GM18909 (cell line): ENCODE data around the gene GRID2.
"Not testable (repeated sequence)": the region's sequence is repeated elsewhere in the genome, so short reads cannot be mapped to it uniquely, and the experiment has no call there.

Source experiments
- ATAC-seq: cut with Tn5 transposase; IDR thresholded peaks from one replicate; pipeline ENCODE4 v1.9.1; 2021; ENCODE audit warnings: mild to moderate bottlenecking; ENCODE audit not compliant: unreplicated experiment, poor library complexity

The GRID2 gene

DNA sequence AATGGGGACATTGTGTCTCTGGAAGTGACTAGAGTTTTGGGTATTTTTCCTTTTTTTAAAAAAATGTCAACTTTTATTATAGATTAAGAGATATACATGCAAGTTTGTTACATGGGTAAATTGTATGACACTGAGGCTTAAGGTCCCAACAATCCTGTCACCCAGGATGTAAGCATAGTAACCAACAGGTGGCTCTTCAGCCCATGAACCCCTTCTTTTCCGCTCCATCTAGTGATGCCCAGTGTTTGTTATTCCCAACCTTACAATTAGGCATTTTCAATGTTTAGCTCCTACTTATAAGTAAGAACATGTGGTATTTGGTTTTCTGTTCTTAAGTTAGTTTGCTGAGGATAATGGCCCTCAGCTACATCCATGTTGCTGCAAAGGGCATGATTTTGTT lies 102.7 kb downstream of the GRID2 start:
- ATAC-seq, result no peak

DNA sequence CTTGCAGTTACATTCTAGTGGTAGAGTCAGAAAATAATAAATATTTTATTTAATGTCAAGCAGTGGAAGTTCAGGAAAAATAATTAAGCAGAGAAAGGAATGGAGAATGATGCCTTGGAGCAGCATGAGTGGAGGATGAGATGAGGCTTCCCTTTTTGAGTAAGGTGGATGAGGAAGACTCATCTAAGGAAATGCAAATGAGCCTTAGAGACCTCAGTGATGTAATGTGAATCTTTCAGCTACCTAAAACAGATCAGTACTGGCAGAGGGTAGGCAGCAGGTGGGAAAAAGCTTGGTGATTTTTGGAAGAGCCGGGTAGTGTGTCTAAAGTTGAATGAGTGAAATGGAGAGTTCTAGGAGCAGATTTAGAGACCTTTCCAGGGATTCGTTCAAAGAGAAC lies 118.2 kb downstream of the GRID2 start:
- ATAC-seq, result peak; percentile 58

DNA sequence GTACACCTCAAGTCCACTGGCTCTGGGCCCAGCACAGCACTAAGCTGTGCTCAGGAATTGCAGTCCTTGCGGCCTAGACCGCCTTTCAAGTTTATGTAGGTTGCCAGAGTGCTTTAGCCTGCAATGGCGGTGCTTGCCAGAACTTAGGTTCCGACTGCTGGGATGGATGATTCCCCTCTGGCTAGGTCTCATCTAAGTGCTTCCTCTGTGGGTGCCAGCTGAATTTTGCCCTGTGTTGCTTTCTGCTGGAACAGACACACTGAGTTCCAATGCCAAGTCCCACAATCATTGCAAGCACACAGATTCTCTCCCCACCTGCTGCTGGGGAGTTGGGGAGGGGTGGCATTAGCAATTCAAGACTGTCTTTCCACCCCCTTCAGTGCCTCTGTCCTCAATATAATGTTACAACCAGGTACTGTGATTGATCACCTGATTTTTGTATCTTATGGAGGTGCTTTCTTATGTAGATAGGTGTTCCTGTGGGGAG lies 129.5 kb downstream of the GRID2 start:
- ATAC-seq, result no peak

DNA sequence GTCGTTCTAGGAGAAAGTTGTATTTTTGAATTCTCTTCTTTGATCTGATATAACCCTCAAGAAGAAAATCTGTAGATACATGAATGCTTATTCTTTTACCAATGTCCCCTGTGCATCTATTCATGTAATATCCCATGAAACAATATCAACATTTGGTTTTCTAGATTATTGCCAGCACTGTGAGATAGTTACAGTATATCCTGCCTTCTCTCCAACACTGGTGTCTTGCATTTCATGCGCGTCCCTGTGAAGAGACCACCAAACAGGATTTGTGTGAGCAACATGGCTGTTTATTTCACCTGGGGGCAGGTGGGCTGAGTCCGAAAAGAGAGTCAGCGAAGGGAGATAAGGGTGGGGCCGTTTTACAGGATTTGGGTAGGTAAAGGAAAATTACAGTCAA lies 135.0 kb downstream of the GRID2 start:
- not testable (repeated sequence) for ATAC-seq

DNA sequence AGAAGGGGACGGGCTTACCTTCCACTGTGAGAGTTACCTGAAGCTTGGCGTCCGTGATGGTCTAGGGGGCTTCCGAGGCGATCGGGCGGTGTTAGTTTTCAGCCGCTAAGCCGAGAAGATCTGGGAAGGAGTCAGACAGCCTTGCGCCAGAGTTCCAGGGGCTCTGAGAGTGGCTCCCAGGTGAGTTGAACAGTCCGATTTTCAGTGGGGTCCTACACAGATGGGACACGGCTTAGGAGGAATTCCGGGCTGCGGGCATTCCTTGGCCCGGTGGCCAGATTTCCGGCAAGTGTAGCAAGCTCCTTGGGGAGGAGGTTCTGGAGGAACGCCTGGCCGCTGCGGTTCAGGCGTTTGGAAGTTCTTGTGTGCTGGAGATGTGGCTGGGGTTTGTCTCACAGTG lies 138.4 kb downstream of the GRID2 start:
- ATAC-seq, result not testable (repeated sequence)

DNA sequence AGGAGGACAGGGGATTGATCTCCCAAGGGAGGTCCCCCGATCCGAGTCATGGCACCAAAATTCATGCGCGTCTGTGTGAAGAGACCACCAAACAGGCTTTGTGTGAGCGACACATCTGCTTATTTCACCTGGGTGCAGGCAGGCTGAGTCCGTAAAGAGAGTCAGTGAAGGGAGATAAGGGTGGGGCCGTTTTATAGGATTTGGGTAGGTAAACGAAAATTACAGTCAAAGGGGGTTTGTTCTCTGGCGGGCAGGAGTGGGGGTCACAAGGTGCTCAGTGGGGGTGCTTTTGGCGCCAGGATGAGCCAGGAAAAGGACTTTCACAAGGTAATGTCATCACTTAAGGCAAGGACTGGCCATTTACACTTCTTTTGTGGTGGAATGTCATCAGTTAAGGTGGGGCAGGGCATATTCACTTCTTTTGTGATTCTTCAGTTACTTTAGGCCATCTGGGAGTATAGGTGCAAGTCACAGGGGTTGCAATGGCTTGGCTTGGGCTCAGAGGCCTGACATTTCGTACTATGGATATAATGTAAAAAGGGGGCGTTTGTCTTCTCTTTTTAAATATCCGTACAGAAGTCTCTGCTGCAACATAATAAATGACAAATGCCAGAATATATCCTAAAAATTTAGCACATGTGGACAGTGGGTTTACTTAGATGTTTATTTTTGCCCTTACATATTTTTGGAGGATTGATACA lies 140.5 kb downstream of the GRID2 start:
- ATAC-seq, result not testable (repeated sequence)

DNA sequence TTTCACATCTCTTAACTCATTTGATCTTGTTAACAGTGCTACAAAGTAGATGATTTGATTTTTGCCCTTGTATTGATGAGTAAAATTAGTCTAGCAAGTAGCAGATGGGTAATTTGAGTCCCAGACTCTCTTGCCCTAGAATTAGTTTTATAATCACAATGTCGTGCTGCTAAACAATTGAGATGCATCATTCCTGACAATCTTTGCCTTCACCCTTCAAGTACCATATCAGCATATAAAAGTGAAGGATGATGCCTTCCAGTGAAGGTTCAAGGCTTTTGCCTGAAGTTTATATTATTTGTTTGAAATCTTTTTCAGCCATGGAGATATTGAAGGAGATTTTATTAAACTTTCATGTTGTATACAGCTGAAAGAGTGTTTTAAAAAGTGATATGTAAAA lies 141.4 kb downstream of the GRID2 start:
- no peak for ATAC-seq

DNA sequence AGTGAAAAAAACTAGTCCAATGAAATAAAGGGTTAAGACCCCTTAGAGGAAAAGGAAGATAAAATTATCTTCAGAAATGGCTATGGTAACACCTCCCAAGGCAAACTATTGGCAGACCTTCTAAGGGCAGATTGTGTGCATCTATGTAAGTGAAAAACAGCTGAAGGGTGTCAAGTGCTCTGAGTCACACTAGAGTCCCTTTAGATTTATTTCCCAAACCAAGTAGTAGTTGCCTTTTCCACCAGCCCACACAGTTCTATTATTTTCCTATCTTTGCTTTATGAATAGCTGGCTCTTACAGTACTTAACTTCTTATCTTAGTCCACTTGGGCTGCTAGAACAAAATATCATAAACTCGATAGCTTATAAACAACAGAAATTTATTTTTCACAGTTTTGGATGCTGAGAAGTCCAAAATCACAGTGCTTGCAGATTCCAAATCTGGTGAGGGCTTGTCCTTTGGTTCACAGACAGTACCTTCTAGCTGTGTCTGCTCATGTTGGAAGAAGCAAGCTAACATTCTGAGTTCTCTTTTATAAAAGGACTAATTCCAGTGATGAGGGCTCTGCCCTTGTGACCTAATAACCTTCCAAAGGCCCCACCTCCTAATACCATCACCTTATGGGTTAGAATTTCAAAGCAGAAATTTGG lies 143.6 kb downstream of the GRID2 start:
- ATAC-seq, result no peak

DNA sequence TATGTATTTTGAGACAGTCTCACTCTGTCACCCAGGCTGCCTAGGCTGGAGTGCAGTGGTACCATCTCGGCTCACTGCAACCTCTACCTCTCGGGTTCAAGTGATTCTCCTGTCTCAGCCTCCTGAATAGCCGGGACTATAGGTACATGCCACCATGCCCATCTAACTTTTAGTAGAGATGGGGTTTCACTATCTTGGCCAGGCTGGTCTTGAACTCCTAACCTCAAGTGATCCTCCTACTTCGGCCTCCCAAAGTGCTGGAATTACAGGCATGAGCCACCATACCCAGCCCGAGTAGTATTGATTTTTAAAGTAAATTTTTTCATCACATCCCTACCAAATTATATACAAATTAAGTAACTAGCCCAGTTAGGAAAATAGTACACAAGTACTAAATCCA lies 144.4 kb downstream of the GRID2 start:
- ATAC-seq, result not testable (repeated sequence)

DNA sequence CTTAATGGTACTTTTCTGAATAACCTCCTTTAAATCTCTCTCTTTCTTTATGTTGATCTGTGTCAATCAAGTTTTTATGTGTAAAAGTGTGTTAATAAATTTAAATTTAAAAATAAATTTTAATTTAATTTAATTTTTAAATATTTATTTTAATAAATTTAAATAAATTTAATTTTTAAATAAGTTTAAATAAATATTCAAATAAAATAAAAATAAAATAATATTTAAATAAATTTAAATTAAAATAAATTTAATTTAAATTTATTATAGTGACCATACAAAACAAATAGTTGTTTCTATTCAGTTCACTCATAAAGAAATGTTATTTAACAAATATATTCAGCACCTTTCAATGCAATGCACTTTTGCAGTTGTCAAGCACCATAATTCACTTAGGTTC lies 146.9 kb downstream of the GRID2 start:
- no peak for ATAC-seq

DNA sequence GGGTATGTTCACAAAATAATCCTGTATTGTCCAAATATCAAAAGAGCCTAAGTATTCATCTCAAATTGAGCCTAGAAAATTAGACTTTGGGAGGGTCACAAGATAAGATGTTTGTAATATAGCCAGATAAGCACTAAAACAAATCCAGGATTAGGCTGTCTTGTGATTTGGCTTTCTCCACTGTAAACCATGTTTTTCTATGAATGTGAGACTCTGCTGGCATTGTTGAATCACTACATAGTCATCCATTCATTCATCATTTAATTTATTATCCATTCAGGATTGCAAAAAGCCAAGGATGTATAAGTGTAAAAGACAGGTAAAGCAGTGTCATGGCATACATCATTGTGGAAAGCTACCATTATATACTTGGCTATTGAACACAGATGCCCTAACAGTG lies 148.0 kb downstream of the GRID2 start:
- no peak for ATAC-seq

DNA sequence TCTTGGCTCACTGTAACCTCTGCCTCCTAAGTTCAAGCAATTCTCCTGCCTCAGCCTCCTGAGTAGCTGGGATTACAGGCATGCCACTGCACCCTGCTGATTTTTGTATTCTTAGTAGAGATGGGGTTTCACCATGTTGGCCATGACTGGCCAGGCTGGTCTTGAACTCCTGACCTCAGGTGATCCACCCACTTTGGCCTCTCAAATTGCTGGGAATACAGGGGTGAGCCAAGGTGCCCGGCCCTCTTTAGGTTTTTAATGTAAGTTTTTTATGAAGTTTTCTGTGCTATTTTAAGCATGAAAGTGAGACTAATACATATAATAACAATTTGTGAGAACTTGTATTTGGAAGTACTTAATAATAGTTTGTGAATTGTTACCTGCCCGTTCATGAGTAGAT lies 148.6 kb downstream of the GRID2 start:
- not testable (repeated sequence) for ATAC-seq

DNA sequence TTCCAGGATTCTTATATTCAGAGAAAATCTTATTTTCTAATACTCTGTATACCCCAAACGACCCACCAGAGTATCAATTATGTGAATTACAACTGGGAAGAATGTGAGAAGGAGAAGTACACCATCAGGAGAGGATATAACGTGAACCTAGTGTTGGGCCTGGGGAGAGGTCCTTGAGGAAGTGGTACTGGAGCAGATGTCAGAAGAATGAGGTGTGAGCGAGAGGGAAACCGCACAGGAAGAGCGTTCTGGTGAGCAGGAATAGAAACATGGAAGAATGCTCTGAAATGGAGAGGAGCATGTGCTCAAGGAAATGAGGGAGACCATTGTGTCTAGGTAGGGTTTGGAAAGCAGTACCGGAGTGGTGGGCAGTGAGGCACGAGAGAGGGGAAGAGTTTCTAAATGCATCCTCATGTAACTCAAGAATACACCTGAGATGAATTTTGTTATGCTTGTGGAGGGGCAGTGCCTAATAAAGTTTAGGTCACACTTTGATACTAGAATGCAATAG lies 151.6 kb downstream of the GRID2 start:
- ATAC-seq, result no peak

DNA sequence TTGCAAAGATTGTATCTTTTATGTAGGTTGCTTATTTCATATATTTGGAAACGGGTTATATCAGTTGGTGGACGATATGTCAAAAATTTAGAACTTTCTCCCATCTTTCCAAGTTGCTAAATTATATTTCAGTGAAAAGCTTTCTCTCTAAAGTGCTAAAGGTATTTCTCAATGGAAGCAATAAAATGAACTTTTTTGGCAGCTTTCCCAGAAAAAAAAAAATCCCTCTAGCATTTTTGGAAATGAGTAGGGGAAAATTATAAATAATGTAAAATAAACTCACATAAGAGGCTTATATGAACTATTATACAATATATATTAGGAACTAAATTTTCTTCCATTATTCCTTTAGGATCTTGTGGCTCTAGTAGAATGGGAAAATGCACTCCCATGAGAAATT lies 152.2 kb downstream of the GRID2 start:
- ATAC-seq, result no peak

DNA sequence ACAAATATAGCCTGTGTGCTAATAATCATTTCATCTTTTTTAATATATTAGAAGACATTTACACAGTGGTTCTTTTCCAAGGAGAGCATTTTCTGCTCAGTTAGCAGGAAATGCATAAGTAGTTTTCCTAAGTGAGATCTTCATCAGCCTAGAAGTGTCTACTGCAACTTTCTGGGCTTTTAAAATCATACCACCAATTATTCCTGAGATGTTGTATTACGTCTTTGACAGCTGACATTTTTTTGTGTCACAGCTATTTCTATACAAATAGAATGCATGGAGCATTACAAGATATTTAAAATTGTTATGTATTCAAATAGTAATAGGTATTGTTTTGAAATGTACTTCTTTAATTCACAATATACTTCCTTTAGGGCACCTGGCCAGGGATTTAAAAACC lies 158.0 kb downstream of the GRID2 start:
- no peak for ATAC-seq

DNA sequence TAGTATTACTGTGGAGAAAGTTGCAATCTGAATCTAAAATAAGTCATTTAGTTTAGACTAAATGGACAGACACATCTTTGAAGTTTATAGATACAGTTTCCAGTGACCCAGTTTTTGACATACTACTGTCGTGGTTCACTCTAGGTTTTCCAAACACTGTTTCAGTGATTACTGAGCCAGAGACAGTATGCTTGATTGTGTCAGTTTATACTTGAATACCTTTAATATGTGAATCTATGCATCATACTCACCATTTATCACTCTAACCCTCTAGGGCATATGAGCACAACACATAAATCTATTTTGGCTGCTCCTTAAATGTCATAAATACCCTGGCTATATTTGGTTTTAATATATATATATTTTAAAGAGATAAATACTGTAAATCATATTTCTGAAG lies 173.5 kb downstream of the GRID2 start:
- ATAC-seq, result no peak

DNA sequence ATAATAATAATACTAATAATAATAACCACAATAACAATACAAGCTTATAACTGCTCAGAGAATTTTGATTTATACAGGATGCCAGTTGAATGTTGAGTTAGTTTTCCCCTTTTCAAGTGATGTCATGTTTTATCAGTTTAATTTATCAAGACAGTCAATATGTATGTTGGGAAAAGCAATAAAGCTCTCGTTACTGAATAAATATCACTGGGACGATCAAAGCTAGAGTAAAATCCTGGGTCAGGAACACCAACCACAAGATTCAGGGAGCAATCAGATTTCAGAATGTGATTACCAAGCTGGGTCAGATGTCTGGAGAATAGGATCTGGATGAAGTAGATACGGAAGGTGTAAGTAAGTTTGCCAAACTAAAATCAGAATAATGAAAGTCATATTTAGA lies 179.6 kb downstream of the GRID2 start:
- ATAC-seq, result no peak

DNA sequence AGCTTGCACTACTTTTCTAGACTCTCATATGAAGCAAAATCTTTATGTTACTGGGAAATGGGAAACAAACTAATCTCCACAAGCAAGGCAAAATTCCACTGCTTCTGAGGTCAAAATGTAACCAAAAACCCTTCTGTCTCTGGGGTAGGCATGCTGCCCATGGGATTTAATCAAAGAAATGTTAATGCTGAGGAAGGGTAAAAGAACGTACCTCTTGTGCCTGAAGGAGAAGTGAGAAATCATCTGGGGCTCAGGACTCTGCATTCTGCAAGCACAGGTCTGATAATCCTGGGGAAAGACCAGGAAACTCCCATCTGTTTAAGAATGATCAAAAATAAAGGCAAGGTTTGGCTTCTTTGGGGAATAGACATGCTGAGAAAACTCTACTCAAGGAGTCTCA lies 184.7 kb downstream of the GRID2 start:
- no peak for ATAC-seq

DNA sequence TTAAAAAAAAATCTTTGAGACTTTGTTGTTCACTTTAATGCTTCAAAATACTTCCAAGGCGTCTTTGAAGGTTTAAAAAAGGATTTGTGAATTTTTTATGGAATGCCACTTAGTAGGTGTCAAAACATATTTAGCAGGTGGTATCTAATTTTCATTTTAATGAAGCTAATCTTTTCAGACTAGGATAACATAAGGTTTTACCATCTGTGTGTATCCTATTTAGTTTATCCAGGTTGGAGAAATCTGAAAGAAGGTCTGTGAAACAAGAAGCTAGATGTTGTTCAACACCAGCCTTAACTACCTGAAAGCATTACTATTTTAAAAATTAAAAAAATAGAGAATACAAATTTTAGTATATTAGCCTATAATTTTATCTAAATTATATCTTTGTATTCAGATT lies 193.4 kb downstream of the GRID2 start:
- ATAC-seq, result no peak

DNA sequence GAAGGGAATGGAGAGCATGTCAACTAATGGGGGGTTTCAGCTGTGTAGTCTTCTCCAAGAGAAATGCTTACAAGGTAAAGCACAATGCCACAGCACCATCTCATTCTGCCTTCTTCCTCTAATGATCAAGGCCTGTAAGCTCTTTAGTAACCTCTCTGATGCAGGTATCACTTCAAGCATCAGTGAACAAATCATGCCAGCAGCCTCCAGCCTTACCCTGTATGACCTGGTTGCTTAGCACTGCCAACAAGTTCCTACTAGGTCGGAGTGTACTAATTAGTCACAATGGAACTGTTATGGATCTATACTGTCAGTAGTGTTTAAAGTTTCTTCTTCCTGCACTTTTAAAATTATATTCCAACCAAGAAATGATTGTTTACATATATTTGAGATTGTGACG lies 197.7 kb downstream of the GRID2 start:
- no peak for ATAC-seq

DNA sequence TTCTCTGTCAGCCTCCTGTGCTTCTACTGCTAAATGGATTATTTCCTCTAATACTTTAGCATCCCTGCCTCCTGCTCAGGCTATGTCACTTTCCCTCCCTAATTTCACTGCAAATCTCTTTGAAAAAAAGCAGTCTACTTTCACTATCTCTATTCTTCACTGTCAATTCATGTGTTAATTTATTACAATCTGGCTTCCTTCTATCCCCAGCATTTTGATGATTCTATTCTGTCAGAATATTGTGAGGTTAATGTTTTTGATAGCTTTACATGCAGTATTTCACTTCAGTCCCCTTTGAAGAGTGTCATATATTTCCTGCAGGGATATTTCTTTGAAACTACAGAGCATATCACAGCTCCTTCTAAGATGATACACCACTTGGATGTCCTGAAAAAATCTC lies 203.2 kb downstream of the GRID2 start:
- no peak for ATAC-seq

DNA sequence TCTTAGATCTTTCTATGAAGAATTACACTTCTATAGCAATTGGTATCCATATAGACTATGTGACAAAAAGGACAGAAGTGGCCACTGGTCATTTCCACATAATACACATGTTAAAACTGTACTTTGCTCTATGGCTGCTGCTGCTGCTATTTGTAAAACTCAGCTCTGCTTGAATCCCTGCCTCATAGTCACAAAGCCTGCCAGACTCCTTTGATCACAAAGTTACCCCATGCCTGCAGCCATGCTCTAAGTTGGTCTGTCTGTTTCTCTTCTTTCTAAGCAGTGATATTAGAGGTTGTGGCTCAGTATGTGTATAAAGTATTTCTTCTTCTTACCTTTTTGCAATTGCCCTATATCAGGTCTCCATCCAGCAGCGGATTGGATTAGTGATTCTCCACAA lies 210.9 kb downstream of the GRID2 start:
- ATAC-seq, result no peak
